H1 (cell line): ENCODE results near the gene ZMYND10. TPM values are rescaled to one million over a fixed set of nuclear protein-coding genes. Genes with fewer than 3 reads are reported as not detected.

ENCODE experiments used
- CBX5 ChIP-seq: fragments of 300-800, 300-1000 bp; sonication (generic); IDR thresholded peaks from 2 replicates; pipeline ENCODE4 v1.7.1; 2016; ENCODE audit warnings: antibody characterized with exemption, low read length, low read depth
- CHD7 ChIP-seq: fragments of 300-600 bp; sonication (generic); IDR thresholded peaks from 2 replicates; pipeline ENCODE4 v1.7.1; 2012; ENCODE audit warnings: low read length, moderate library complexity, mild to moderate bottlenecking, inconsistent platforms; ENCODE audit not compliant: insufficient replicate concordance
- CTBP2 ChIP-seq: IDR thresholded peaks from 2 replicates; pipeline ENCODE4 v1.7.0; 2011; ENCODE audit warnings: borderline replicate concordance, mild to moderate bottlenecking, moderate library complexity, mixed read lengths, low read length; ENCODE audit not compliant: insufficient read depth, insufficient read length
- SP1 ChIP-seq: IDR thresholded peaks from 2 replicates; pipeline ENCODE4 v1.6.1; 2011; ENCODE audit warnings: low read depth, low read length
- USF2 ChIP-seq: IDR thresholded peaks from 2 replicates; pipeline ENCODE4 v1.6.1; 2011; ENCODE audit warnings: low read length, improper control_type of control experiment
- polyA plus RNA-seq, 7 experiments: library from polyadenylated mRNA; depleted of rRNA in 3 of 7; stranded (reverse) in 5 of 7; unstranded in 2 of 7; fragments of >200 nt in 5 of 7; fragments of 200-250 nt in 2 of 7; gene quantifications; 1 replicate in 5 of 7; 2 replicates in 1 of 7; 4 replicates in 1 of 7; pipeline versions ENCODE4 v1.2.1 to v1.2.3, GENCODE V29; 2011 to 2013; ENCODE audit warnings: missing spikeins in 2 of 7, mixed read lengths in 2 of 7
- total RNA-seq: library from RNA; stranded (reverse); fragmentation: NEBNext Ultra II Directional; extraction: Animal tissue kit (Norgen Biotek cat#: 25700); gene quantifications from 2 replicates; pipeline ENCODE4 v1.2.1, GENCODE V29; 2021

ZMYND10 gene
- total and polyA plus RNA-seq, 2 of the 8 experiments (the other 6 are each of a cell fraction or from before 2014, with no cell fraction given) = 0.56 to 0.79 TPM

- TF ChIP-seq CHD7 (no peak), CTBP2 (no peak), CBX5 (no peak), SP1 (peak; percentile 57; the same call in 1 of the 2 replicates), USF2 (no peak)
Measured at GRCh38 chr3:50321336-50322114, 24.0 kb downstream of the ZMYND10 start (continued).
